Measurements from ENCODE around the gene ZNF415. TPM values are rescaled to one million over a fixed set of nuclear protein-coding genes. Genes with fewer than 3 reads are reported as not detected.

Gene ZNF415
- total RNA-seq, 1 donor from 2014 or later, result 14.9 TPM

Other genes with a start within 250 kb of the ZNF415 start
- 13.0 TPM for gene ZNF320, start 235.3 kb downstream of the ZNF415 start, total RNA-seq (ENCODE audit: insufficient read depth, low replicate concordance)
- gene ZNF888, start 209.5 kb downstream of the ZNF415 start, total RNA-seq (ENCODE audit: insufficient read depth, low replicate concordance), result 7.0 TPM
- 8.9 TPM for gene ZNF816, start 170.0 kb downstream of the ZNF415 start, total RNA-seq (ENCODE audit: insufficient read depth, low replicate concordance)
- 2.4 TPM for gene ERVV-1, start 119.0 kb downstream of the ZNF415 start, total RNA-seq (ENCODE audit: insufficient read depth, low replicate concordance)
- gene ERVV-2, start 88.2 kb downstream of the ZNF415 start, total RNA-seq (ENCODE audit: insufficient read depth, low replicate concordance), result 2.9 TPM
- gene ZNF160, start 29.5 kb downstream of the ZNF415 start, total RNA-seq (ENCODE audit: insufficient read depth, low replicate concordance), result 39.0 TPM
- gene ZNF347, start 26.1 kb upstream of the ZNF415 start, total RNA-seq (ENCODE audit: insufficient read depth, low replicate concordance), result 8.2 TPM
- 9.9 TPM for gene ZNF665, start 60.4 kb upstream of the ZNF415 start, total RNA-seq (ENCODE audit: insufficient read depth, low replicate concordance)
- 29.9 TPM for gene ZNF677, start 122.0 kb upstream of the ZNF415 start, total RNA-seq (ENCODE audit: insufficient read depth, low replicate concordance)
- gene VN1R2, start 125.4 kb upstream of the ZNF415 start, total RNA-seq (ENCODE audit: insufficient read depth, low replicate concordance), result 1.9 TPM
- gene VN1R4, start 134.8 kb upstream of the ZNF415 start, total RNA-seq (ENCODE audit: insufficient read depth, low replicate concordance), result not detected
- 11.1 TPM for gene ZNF845, start 200.8 kb upstream of the ZNF415 start, total RNA-seq (ENCODE audit: insufficient read depth, low replicate concordance)
- gene ZNF525, start 232.8 kb upstream of the ZNF415 start, total RNA-seq (ENCODE audit: insufficient read depth, low replicate concordance), result 24.3 TPM

Data from umbilical cord (tissue), 1 donor.